ENCODE measurements around the gene GNB1L. TPM values are rescaled to one million over a fixed set of nuclear protein-coding genes. Genes with fewer than 3 reads are reported as not detected.

GNB1L gene
- total and polyA plus RNA-seq, 9 of the 15 experiments (the other 6 are each of a cell fraction or from before 2014, with no cell fraction given) = 0.56 to 50.5 (median 10.2) TPM

DNA sequence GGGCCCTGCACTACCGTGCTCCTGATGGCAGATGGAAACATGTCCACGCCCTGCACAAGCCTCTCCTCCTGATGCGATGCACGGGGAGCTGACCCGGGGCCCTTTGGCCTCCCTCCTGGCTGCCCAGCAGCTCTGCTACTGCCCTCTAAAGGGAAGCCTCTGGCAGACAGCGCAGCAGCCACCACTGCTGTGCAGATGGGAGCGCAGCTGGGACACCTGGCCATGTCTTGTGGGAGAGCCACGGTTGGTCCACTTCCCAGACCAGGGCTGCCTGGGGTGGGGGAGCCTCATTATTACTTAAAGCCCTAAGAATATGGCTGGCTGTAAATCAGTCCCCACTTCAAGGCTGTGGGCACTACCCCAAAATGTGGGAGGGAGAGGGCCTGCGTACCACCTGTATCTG, 55.8 kb downstream of the GNB1L start (continued):
- TF ChIP-seq TRIM24 (IDR thresholded peaks at IDR 0.05) (no peak), C11orf30 (IDR thresholded peaks at IDR 0.05; ENCODE audit: low read depth) (no peak), ZNF175 (CRISPR knock-in tag; IDR thresholded peaks at IDR 0.05; ENCODE audit: low read depth) (no peak), SMARCA5 (IDR thresholded peaks at IDR 0.05) (no peak), ZNF584 (CRISPR knock-in tag; IDR thresholded peaks at IDR 0.05; ENCODE audit: low read depth) (no peak), RUNX1 (IDR thresholded peaks at IDR 0.05; ENCODE audit: low read depth) (no peak), MAZ (CRISPR knock-in tag; conservative IDR thresholded peaks at IDR 0.05 in 1 of 2, IDR thresholded peaks at IDR 0.05 in 1 of 2) (no peak), GATA2 (CRISPR knock-in tag; IDR thresholded peaks at IDR 0.05) (no peak), BRD4 (IDR thresholded peaks at IDR 0.05) (no peak), ZNF347 (CRISPR knock-in tag; IDR thresholded peaks at IDR 0.05; ENCODE audit: low read depth) (no peak), EZH2 (IDR thresholded peaks at IDR 0.05; ENCODE audit: borderline replicate concordance, low read depth, low read length) (no peak), TBP (optimal IDR thresholded peaks at IDR 0.05; ENCODE audit: low read depth, low read length) (no peak), CTBP1 (IDR thresholded peaks at IDR 0.05; ENCODE audit: borderline replicate concordance) (0 out of 2 replicates have a peak, but pooled peaks have one; percentile 33), YY1 (IDR thresholded peaks at IDR 0.05; ENCODE audit: borderline replicate concordance in 1 of 3, control insufficient read depth in 1 of 3, extremely low read depth in 1 of 3, insufficient read depth in 3 of 3, insufficient read length in 1 of 3, insufficient replicate concordance in 2 of 3, low read depth in 1 of 3, low read length in 2 of 3) (peak in 1 of 3 experiments; percentile 5)
- TF ChIP-seq, protein P1, sequence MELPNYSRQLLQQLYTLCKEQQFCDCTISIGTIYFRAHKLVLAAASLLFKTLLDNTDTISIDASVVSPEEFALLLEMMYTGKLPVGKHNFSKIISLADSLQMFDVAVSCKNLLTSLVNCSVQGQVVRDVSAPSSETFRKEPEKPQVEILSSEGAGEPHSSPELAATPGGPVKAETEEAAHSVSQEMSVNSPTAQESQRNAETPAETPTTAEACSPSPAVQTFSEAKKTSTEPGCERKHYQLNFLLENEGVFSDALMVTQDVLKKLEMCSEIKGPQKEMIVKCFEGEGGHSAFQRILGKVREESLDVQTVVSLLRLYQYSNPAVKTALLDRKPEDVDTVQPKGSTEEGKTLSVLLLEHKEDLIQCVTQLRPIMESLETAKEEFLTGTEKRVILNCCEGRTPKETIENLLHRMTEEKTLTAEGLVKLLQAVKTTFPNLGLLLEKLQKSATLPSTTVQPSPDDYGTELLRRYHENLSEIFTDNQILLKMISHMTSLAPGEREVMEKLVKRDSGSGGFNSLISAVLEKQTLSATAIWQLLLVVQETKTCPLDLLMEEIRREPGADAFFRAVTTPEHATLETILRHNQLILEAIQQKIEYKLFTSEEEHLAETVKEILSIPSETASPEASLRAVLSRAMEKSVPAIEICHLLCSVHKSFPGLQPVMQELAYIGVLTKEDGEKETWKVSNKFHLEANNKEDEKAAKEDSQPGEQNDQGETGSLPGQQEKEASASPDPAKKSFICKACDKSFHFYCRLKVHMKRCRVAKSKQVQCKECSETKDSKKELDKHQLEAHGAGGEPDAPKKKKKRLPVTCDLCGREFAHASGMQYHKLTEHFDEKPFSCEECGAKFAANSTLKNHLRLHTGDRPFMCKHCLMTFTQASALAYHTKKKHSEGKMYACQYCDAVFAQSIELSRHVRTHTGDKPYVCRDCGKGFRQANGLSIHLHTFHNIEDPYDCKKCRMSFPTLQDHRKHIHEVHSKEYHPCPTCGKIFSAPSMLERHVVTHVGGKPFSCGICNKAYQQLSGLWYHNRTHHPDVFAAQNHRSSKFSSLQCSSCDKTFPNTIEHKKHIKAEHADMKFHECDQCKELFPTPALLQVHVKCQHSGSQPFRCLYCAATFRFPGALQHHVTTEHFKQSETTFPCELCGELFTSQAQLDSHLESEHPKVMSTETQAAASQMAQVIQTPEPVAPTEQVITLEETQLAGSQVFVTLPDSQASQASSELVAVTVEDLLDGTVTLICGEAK (IDR thresholded peaks at IDR 0.05) = no peak
- TF ChIP-seq, protein P1 (CRISPR knock-in tag; IDR thresholded peaks at IDR 0.05) = 0 out of 2 replicates have a peak, but pooled peaks have one; percentile 29
- TF ChIP-seq, protein P2, sequence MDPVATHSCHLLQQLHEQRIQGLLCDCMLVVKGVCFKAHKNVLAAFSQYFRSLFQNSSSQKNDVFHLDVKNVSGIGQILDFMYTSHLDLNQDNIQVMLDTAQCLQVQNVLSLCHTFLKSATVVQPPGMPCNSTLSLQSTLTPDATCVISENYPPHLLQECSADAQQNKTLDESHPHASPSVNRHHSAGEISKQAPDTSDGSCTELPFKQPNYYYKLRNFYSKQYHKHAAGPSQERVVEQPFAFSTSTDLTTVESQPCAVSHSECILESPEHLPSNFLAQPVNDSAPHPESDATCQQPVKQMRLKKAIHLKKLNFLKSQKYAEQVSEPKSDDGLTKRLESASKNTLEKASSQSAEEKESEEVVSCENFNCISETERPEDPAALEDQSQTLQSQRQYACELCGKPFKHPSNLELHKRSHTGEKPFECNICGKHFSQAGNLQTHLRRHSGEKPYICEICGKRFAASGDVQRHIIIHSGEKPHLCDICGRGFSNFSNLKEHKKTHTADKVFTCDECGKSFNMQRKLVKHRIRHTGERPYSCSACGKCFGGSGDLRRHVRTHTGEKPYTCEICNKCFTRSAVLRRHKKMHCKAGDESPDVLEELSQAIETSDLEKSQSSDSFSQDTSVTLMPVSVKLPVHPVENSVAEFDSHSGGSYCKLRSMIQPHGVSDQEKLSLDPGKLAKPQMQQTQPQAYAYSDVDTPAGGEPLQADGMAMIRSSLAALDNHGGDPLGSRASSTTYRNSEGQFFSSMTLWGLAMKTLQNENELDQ (CRISPR knock-in tag; IDR thresholded peaks at IDR 0.05; ENCODE audit: borderline replicate concordance) = no peak
